22Rv1 (cell line): ENCODE results near the gene LRRC8B.

Experiments
- ZFX ChIP-seq: fragments of 450-650 bp; IDR thresholded peaks from 2 replicates; pipeline ENCODE4 v1.6.1; 2017; ENCODE audit warnings: antibody characterized with exemption, borderline replicate concordance
- TF ChIP-seq, protein P1 (sequence below): fragments of 450-650 bp; IDR thresholded peaks from 2 replicates; pipeline ENCODE4 v1.5.1; 2017; ENCODE audit warnings: mild to moderate bottlenecking

DNA sequence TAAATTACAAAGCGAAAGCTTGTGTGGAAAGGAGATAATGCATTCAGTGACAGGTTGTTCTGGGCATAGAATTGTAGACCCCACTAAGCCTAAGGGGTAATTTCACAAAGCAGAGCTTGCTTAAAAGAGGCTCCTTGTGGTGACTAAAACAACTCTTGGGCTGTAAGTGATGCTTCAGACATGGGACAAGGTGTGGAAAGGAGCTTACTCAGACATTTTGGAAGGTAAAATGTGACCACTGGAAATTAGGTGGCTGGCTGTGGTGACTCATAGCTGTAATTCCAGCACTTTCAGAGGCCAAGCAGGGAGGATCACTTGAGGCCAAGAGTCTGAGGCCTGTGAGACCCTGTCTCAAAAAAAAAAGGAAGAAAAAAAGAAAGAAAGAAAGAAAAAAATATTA is 57.2 kb downstream of the LRRC8B start:
- TF ChIP-seq, protein P1, sequence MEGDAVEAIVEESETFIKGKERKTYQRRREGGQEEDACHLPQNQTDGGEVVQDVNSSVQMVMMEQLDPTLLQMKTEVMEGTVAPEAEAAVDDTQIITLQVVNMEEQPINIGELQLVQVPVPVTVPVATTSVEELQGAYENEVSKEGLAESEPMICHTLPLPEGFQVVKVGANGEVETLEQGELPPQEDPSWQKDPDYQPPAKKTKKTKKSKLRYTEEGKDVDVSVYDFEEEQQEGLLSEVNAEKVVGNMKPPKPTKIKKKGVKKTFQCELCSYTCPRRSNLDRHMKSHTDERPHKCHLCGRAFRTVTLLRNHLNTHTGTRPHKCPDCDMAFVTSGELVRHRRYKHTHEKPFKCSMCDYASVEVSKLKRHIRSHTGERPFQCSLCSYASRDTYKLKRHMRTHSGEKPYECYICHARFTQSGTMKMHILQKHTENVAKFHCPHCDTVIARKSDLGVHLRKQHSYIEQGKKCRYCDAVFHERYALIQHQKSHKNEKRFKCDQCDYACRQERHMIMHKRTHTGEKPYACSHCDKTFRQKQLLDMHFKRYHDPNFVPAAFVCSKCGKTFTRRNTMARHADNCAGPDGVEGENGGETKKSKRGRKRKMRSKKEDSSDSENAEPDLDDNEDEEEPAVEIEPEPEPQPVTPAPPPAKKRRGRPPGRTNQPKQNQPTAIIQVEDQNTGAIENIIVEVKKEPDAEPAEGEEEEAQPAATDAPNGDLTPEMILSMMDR = no peak
- TF ChIP-seq ZFX = no peak
